GM12878 (cell line): ENCODE data around the gene UBALD2. TPM values are rescaled to one million over a fixed set of nuclear protein-coding genes. Genes with fewer than 3 reads are reported as not detected.

Source experiments
- ATAC-seq: fragments of 200-7000 bp; cut with Tn5 transposase; 3 replicates; pipeline ENCODE4 v1.9.1; 2020; ENCODE audit warnings: mild to moderate bottlenecking, moderate library complexity
- BruUV-seq: library from RNA; stranded (reverse); fragments of 400-500 nt; replicated peaks from 2 replicates; lab custom pipeline; 2021; lab: Mats Ljungman, UMichigan
- CTCF ChIA-PET: fragments of 300-600 bp; sonication (Branson Sonifier 250); formaldehyde crosslinking; extraction: SDS; loops from one replicate; lab custom pipeline; 2021; ENCODE audit warnings: inconsistent platforms; lab: Yijun Ruan, JAX
- POLR2A ChIA-PET: fragments of 350-600 bp; formaldehyde crosslinking; extraction: SDS; loops from one replicate; lab custom pipeline; 2021; ENCODE audit warnings: inconsistent platforms; lab: Charles Lee
- RAD21 ChIA-PET: fragments of 300-600 bp; sonication (Branson Sonifier 250); formaldehyde crosslinking; loops from one replicate; lab custom pipeline; 2023; ENCODE audit warnings: antibody characterized with exemption; ENCODE audit not compliant: unreplicated experiment; lab: Charles Lee
- SMC1A ChIA-PET: fragments of 300-600 bp; sonication (Branson Sonifier 250); formaldehyde crosslinking; loops from one replicate; lab custom pipeline; 2023; ENCODE audit not compliant: unreplicated experiment, uncharacterized antibody; lab: Charles Lee
- DNase-seq: peaks from one replicate; pipeline ENCODE4 v3.0.0-alpha.2; 2011; ENCODE audit warnings: low read depth, low spot score
- FAIRE-seq: peaks from 3 replicates; lab custom pipeline; 2011; peaks lifted over from hg19 to GRCh38; lab: Jason Lieb, UNC
- H2AFZ ChIP-seq: 2 replicates; pipeline ENCODE4 v1.6.0; 2011; ENCODE audit warnings: low read depth, low read length, control low read depth; ENCODE audit not compliant: control insufficient read depth
- H3K27ac ChIP-seq: 2 replicates; pipeline ENCODE4 v1.5.1; 2011; ENCODE audit warnings: control low read depth; ENCODE audit not compliant: control insufficient read depth, insufficient read depth
- H3K27me3 ChIP-seq, 2 experiments: replicated peaks in 1 of 2; 2 replicates each; pipeline versions ENCODE4 v1.6.0 to v1.6.1; 2011; ENCODE audit warnings: low read length in 1 of 2; ENCODE audit not compliant: control insufficient read depth in 2 of 2, insufficient read depth in 2 of 2
- H3K36me3 ChIP-seq, 2 experiments: 2 replicates each; pipeline ENCODE4 v1.5.1; 2011; ENCODE audit warnings: low read length in 1 of 2; ENCODE audit not compliant: control insufficient read depth in 2 of 2, insufficient read depth in 2 of 2
- H3K4me1 ChIP-seq: 2 replicates; pipeline ENCODE4 v1.6.1; 2011; ENCODE audit warnings: mild to moderate bottlenecking, low read length, moderate library complexity, mixed read lengths; ENCODE audit not compliant: control insufficient read depth, insufficient read depth
- H3K4me2 ChIP-seq: 2 replicates; pipeline ENCODE4 v1.6.0; 2011; ENCODE audit warnings: control low read depth; ENCODE audit not compliant: control insufficient read depth, insufficient read depth
- H3K4me3 ChIP-seq: fragments of 200-600 bp; sonication (generic); 2 replicates; pipeline ENCODE4 v1.5.1; 2016
- H3K79me2 ChIP-seq: 2 replicates; pipeline ENCODE4 v1.6.0; 2011; ENCODE audit warnings: low read length; ENCODE audit not compliant: control insufficient read depth, insufficient read depth
- H3K9ac ChIP-seq: 2 replicates; pipeline ENCODE4 v1.8.0; 2011; ENCODE audit warnings: low read length, control low read depth, mixed read lengths; ENCODE audit not compliant: control insufficient read depth, insufficient read depth
- H3K9me3 ChIP-seq: replicated peaks from 3 replicates; pipeline ENCODE4 v1.5.1; 2011; ENCODE audit warnings: mild to moderate bottlenecking, low read length; ENCODE audit not compliant: control insufficient read depth, insufficient read depth
- H4K20me1 ChIP-seq: 2 replicates; pipeline ENCODE4 v1.6.0; 2011; ENCODE audit not compliant: control insufficient read depth, insufficient read depth
- CEBPB ChIP-seq, 2 experiments: fragments of 150-350 bp in 1 of 2; IDR thresholded peaks; 2 replicates each; pipeline ENCODE4 v1.6.1; 2012 to 2014; ENCODE audit warnings: low read depth in 2 of 2, low read length in 2 of 2, borderline replicate concordance in 1 of 2, inconsistent platforms in 1 of 2
- EED ChIP-seq: sonication (generic); IDR thresholded peaks from 2 replicates; pipeline ENCODE4 v1.6.1; 2016; ENCODE audit warnings: antibody characterized with exemption, low read depth
- IKZF2 ChIP-seq, 2 experiments: fragments of 450-650 bp; IDR thresholded peaks; 2 replicates each; pipeline ENCODE4 v1.6.1; 2017; ENCODE audit warnings: mild to moderate bottlenecking in 2 of 2, moderate library complexity in 2 of 2
- JUNB ChIP-seq: IDR thresholded peaks from 2 replicates; pipeline ENCODE4 v1.6.1; 2016; ENCODE audit warnings: antibody characterized with exemption, mild to moderate bottlenecking
- KLF5 ChIP-seq: fragments of 450-650 bp; IDR thresholded peaks from 2 replicates; pipeline ENCODE4 v1.6.1; 2014; ENCODE audit warnings: mild to moderate bottlenecking; ENCODE audit not compliant: partially characterized antibody
- MYC ChIP-seq: IDR thresholded peaks from 2 replicates; pipeline ENCODE4 v1.6.1; 2011; ENCODE audit warnings: mild to moderate bottlenecking, low read length, moderate library complexity, inconsistent platforms; ENCODE audit not compliant: insufficient read depth, insufficient replicate concordance, insufficient read length, severe bottlenecking
- RBBP5 ChIP-seq: fragments of 200-600 bp; sonication (generic); conservative IDR thresholded peaks from 2 replicates; pipeline ENCODE4 v1.6.1; 2016
- ZNF592 ChIP-seq: fragments of 450-650 bp; IDR thresholded peaks from 2 replicates; pipeline ENCODE4 v1.6.1; 2017; ENCODE audit warnings: mild to moderate bottlenecking, moderate library complexity
- WGBS: methylation state at CpG from one replicate; pipeline ENCODE4 v1.1.6; 2016; ENCODE audit warnings: low lambda C conversion rate; ENCODE audit not compliant: insufficient replicate concordance, insufficient coverage; ENCODE audit errors: missing lambda C conversion rate; 5-methylcytosine and 5-hydroxymethylcytosine counted together
- in situ Hi-C: fragments of 300-500 bp; cut with MboI; formaldehyde crosslinking; loops from 9 replicates; pipeline ENCODE4 v1.14.3; 2018; ENCODE audit warnings: mixed read lengths
- intact Hi-C: fragments of 100-400 bp; cut with micrococcal nuclease; formaldehyde crosslinking; loops from one replicate; pipeline ENCODE4 v1.14.2; 2022; ENCODE audit not compliant: unreplicated experiment
- polyA plus RNA-seq, 11 experiments: library from polyadenylated mRNA; depleted of rRNA in 4 of 11; unstranded in 6 of 11; stranded (reverse) in 5 of 11; fragments of >200 nt; fragmentation: Nextera tagmentation in 4 of 11; fragmentation: Illumina TruSeq in 1 of 11; extraction: Ambion mirVana in 4 of 11; extraction: Trizol in 1 of 11; gene quantifications; 1 replicate in 1 of 11; 2 replicates in 10 of 11; pipeline versions ENCODE4 v1.2.1 to v1.2.3, GENCODE V29; 2011 to 2016; ENCODE audit warnings: inconsistent platforms in 2 of 11, missing spikeins in 2 of 11, low read depth in 1 of 11
- total RNA-seq, 4 experiments: library from RNA; depleted of rRNA in 3 of 4; stranded (reverse); fragments of >200 nt in 3 of 4; fragmentation: Illumina TruSeq in 1 of 4; extraction: Trizol in 1 of 4; gene quantifications; 2 replicates each; pipeline versions ENCODE4 v1.2.1 to v1.2.3, GENCODE V29; 2013 to 2021

UBALD2 gene
- total and polyA plus RNA-seq, 10 of the 15 experiments (the other 5 are each of a cell fraction or from before 2014, with no cell fraction given): 2.8 to 165 (median 20.6) TPM

GRCh38 chr17:76219670-76220383 is 45.3 kb upstream of the UBALD2 start:
- CTCF ChIA-PET: interaction anchor here (1.1 to 1.7 kb wide), 2 partner anchors 12 to 77 kb away, joined by 3 to 4 read pairs; no protein-coding TSS in a partner anchor
- intact Hi-C loops (no loop called here), in situ Hi-C loops (no loop called here)
- H3K4me2 ChIP-seq: no peak overlapping the region
- FAIRE-seq (no peak), ATAC-seq (no peak), DNase-seq (no peak)
- H3K4me1 ChIP-seq: no peaks in the 10 kb centered on the region
- no peaks in the 10 kb centered on the region for H4K20me1 ChIP-seq
- no peaks in the 10 kb centered on the region for H3K27me3 ChIP-seq
- SMC1A ChIA-PET: interaction anchor here (0.6 to 2.2 kb wide), 4 partner anchors 8 to 34 kb away, joined by 3 to 19 read pairs (median 6); no protein-coding TSS in a partner anchor
- no TSS peak for BruUV-seq
- no peak overlapping the region for H3K9ac ChIP-seq
- no peaks in the 10 kb centered on the region for H3K36me3 ChIP-seq
- RAD21 ChIA-PET: interaction anchor here (0.7 to 0.9 kb wide), 2 partner anchors 14 to 43 kb away, joined by 3 read pairs; no protein-coding TSS in a partner anchor
- POLR2A ChIA-PET: interaction anchor here (0.7 to 1.4 kb wide), 3 partner anchors 12 to 300 kb away, joined by 3 to 6 read pairs (median 4); no protein-coding TSS in a partner anchor
- TF ChIP-seq JUNB (peak; percentile 23; the same call in 1 of the 2 replicates), RBBP5 (no peak), EED (no peak), MYC (no peak), IKZF2 (IDR thresholded peaks at IDR 0.05) (no peak), CEBPB (IDR thresholded peaks at IDR 0.05; ENCODE audit: borderline replicate concordance in 1 of 2, low read depth in 2 of 2, low read length in 2 of 2) (no peak), ZNF592 (no peak), KLF5 (no peak)
- H3K9me3 ChIP-seq: no peaks in the 10 kb centered on the region
- no peak overlapping the region for H3K4me3 ChIP-seq
- H3K79me2 ChIP-seq: no peaks in the 10 kb centered on the region
- H2AFZ ChIP-seq: peak overlapping the region; percentile 28; the same call in 1 of the 2 replicates
- 72% methylated on average over 7 of the region's 7 CpGs for WGBS
- no peak overlapping the region for H3K27ac ChIP-seq
